PFSK-1 (cell line): Measurements from ENCODE around the gene ZNF75A.

Source experiments
- FOXP2 ChIP-seq: optimal IDR thresholded peaks from 2 replicates; pipeline ENCODE3; 2011; ENCODE audit warnings: borderline replicate concordance, control low read depth, inconsistent platforms; ENCODE audit not compliant: insufficient read depth; ENCODE audit errors: extremely low read length, extremely low read depth
- POLR2AphosphoS5 ChIP-seq: IDR thresholded peaks from 2 replicates; pipeline ENCODE4 v1.6.1; 2012; ENCODE audit warnings: low read depth, mild to moderate bottlenecking, control low read depth, low read length, moderate library complexity
- SIN3A ChIP-seq: IDR thresholded peaks from 2 replicates; pipeline ENCODE4 v1.6.1; 2012; ENCODE audit warnings: mild to moderate bottlenecking, low read length, moderate library complexity, borderline replicate concordance; ENCODE audit not compliant: insufficient read depth
- TAF1 ChIP-seq: IDR thresholded peaks from 2 replicates; pipeline ENCODE4 v1.6.1; 2012; ENCODE audit warnings: low read length, control low read depth, borderline replicate concordance; ENCODE audit not compliant: insufficient read depth
- TF ChIP-seq, protein P1 (sequence below), 2 experiments: IDR thresholded peaks; 2 replicates each; pipeline versions ENCODE4 v1.6.1 to v1.8.0; 2011 to 2012; ENCODE audit warnings: low read depth in 2 of 2, low read length in 2 of 2, control low read depth in 1 of 2, inconsistent platforms in 1 of 2, mild to moderate bottlenecking in 1 of 2, moderate library complexity in 1 of 2; ENCODE audit not compliant: insufficient read depth in 1 of 2

- TF ChIP-seq, protein P1, sequence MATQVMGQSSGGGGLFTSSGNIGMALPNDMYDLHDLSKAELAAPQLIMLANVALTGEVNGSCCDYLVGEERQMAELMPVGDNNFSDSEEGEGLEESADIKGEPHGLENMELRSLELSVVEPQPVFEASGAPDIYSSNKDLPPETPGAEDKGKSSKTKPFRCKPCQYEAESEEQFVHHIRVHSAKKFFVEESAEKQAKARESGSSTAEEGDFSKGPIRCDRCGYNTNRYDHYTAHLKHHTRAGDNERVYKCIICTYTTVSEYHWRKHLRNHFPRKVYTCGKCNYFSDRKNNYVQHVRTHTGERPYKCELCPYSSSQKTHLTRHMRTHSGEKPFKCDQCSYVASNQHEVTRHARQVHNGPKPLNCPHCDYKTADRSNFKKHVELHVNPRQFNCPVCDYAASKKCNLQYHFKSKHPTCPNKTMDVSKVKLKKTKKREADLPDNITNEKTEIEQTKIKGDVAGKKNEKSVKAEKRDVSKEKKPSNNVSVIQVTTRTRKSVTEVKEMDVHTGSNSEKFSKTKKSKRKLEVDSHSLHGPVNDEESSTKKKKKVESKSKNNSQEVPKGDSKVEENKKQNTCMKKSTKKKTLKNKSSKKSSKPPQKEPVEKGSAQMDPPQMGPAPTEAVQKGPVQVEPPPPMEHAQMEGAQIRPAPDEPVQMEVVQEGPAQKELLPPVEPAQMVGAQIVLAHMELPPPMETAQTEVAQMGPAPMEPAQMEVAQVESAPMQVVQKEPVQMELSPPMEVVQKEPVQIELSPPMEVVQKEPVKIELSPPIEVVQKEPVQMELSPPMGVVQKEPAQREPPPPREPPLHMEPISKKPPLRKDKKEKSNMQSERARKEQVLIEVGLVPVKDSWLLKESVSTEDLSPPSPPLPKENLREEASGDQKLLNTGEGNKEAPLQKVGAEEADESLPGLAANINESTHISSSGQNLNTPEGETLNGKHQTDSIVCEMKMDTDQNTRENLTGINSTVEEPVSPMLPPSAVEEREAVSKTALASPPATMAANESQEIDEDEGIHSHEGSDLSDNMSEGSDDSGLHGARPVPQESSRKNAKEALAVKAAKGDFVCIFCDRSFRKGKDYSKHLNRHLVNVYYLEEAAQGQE (IDR thresholded peaks at IDR 0.05; ENCODE audit: insufficient read depth in 1 of 2, low read depth in 2 of 2, low read length in 2 of 2), result no peak
- no peak for TF ChIP-seq POLR2AphosphoS5
- TF ChIP-seq SIN3A, result no peak
- no peak for TF ChIP-seq TAF1
- no peak for TF ChIP-seq FOXP2
These were observed 53.6 kb downstream of the ZNF75A start for GRCh38 chr16:3358871-3359270.
